CD4-positive, alpha-beta T cell treated with Interleukin-15 for 4 hours (primary cell): ENCODE data around the gene SH3RF1.
"Not testable (repeated sequence)": the region's sequence is repeated elsewhere in the genome, so short reads cannot be mapped to it uniquely, and the experiment has no call there.

ENCODE experiments used
- DNase-seq: peaks from one replicate; pipeline ENCODE4 v3.0.0-alpha.2; 2020; ENCODE audit warnings: low spot score

SH3RF1 gene

GRCh38 chr4:169270810-169271691 is at the start of gene SH3RF1:
Gene SH3RF1 (minus strand): TSS chr4:169270956. CDS start chr4:169269212, 1,744 bp downstream.
- no peak for DNase-seq

- no peak for DNase-seq
Measured at GRCh38 chr4:169315530-169316343, 45.0 kb upstream of the SH3RF1 start.

DNA sequence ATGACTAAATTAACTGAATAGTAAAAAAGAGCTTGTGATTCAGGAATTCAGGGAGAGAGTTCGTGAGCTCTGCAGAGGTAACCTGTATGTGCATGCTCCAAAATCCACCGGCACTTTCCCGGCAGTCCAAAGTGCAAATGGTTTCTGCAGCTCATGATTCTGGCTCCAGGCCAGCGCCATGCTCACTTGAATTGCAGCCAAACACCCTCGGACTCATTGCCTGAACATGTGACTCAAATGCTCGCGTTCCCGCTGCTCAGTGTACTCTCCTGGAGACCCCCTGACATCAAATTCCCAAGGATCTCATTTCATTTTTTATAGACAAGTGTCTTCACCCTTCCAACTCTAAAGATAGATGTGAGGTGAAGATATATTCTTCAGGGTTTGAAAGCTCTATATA is 44.1 kb upstream of the SH3RF1 start:
- DNase-seq, result no peak

DNA sequence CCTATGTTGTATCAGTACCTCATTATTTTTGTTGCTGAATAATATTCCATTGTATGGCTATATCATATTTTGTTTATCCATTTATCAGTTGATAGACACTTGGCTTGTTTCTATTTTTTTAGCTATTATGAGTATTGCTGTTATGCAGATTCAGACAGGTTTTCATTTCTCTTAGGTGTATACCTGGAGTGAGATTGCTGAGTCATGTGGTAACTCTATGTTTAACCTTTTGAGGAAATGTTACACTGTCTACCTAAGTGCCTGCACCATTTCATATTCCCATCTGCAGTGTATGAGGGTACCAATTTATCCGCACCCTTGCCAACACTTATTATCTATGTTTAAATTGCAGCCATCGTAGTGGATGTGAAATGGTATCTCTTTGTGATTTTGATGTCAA is 43.0 kb upstream of the SH3RF1 start:
- DNase-seq, result no peak

GRCh38 chr4:169312690-169313422 is 42.1 kb upstream of the SH3RF1 start:
- no peak for DNase-seq

DNA sequence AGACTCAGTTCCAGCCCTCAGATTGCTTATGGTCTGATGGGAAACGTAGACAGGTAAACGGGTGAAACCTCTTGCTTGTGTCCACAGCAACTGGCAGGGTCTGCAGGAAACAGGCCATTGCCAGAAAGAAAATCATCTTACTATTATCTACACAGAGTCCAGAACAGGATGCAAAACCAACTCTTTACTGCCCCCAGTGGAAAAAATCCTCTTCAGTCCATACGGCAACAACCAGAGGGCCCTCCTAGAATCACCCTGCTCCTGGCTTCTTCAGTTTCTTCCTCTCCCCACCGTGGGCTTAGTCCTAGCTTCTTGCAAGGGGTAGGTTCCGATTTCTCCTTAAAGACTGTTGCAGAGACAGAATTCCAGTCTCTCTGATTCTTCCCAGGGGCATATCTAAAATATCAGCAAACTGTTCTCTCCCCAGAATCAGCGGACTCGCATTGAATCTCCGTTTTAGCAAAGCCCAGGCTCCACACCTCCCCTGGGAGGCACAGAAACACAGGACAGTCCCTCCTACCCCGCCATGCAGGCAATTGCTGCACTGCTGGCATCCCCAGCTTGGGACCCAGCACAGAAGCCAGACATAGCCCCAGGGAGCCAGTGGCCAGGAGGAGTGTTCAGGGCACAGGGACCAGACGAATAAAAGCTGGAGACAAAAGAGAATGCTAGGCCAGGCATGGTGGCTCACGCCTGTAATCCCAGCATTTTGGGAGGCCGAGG is 41.0 kb upstream of the SH3RF1 start:
- peak; percentile 6 for DNase-seq

GRCh38 chr4:169309326-169309967 is 38.7 kb upstream of the SH3RF1 start:
- no peak for DNase-seq

DNA sequence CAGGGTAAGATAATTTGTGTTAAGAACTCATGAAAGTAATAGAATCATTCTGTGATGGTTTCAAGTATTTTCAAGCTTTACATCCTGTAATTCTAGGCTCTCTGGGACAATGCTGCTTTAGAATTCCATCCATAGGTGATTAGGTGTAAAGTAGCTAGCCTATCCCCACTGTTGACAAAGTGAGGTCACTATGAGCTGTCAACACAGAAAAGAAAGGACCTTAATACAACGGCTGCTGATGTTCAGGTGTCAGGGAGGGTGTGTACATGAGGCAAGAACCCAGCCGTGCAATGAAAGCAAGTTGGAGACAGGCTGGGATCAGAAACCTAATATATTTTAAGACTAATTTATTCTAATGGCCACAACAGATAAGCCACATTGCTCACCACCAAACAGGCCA is 36.8 kb upstream of the SH3RF1 start:
- DNase-seq, result no peak

- DNase-seq, result no peak
Measured at GRCh38 chr4:169305651-169306050, 34.9 kb upstream of the SH3RF1 start.

GRCh38 chr4:169305173-169305572 is 34.4 kb upstream of the SH3RF1 start:
- DNase-seq, result no peak

- DNase-seq, result no peak
Measured at GRCh38 chr4:169295822-169296221, 25.1 kb upstream of the SH3RF1 start.

DNA sequence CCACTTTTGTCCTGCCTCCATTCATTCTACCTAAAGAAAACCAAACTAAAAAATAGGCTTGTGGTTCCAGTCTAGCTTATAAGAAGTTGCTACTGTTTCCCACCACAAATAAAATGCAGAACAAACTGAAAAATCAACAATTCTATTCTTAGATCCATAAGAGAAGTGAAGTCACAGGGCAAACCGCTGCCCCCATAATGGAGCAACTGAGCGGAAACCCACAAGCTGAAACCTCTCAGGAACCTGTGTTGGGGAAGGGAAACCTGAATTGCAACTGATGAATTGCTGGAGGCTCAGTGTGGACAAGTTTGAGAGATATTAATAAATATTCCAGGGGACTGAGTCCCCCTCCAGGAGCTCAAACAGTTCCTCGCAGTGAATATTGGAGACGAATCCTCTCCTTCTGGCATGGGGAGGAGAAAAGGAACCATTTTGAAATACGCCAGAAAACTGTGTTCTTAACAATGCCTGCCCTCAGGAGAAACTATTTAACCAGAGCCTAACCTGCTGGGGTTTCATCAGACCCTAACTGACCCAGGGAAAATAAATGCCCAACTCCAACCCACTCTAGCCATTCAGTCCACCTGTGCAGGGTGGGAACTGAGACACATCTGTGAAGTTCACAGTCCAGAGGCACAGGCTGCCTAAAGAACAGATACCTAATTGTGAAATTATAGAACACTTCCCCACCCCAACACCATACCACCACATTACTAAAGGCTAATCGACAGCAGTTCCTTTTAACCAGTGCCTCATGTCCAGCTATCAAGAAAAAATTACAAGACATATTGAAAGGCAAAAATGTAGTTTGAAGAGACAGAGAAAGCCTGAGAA is 22.8 kb upstream of the SH3RF1 start:
- no peak for DNase-seq

- DNase-seq, result not testable (repeated sequence)
Measured at GRCh38 chr4:169287983-169288382, 17.2 kb upstream of the SH3RF1 start.

DNA sequence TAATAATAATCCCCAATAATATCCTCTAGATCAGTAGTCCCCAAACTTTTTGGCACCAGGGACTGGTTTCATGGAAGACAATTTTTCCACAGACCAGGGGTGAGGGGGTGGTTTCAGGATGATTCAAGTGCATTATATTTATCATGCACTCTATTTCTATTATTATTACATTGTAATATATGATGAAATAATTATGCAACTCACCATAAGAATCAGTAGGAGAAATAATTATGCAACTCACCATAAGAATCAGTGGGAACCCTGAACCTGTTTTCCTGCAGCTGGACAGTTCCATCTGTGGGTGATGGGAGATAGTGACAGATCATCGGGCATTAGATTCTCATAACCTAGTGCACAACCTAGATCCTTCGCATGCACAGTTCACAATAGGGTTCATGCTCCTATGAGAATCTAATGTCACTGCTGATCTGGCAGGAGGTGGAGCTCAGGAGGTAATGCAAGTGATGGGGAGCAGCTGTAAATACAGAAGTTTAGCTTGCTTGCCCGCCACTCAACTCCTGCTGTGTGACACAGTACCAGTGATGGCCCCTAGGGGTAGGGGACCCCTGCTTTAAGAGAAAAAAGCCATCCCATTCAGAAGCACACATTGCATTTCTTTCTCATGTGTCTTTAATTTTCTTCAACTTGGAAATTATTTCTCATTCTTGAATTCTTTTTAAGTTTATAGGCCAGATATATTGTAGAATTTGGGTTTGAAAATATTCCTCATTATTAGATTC is 16.0 kb upstream of the SH3RF1 start:
- DNase-seq, result no peak

DNA sequence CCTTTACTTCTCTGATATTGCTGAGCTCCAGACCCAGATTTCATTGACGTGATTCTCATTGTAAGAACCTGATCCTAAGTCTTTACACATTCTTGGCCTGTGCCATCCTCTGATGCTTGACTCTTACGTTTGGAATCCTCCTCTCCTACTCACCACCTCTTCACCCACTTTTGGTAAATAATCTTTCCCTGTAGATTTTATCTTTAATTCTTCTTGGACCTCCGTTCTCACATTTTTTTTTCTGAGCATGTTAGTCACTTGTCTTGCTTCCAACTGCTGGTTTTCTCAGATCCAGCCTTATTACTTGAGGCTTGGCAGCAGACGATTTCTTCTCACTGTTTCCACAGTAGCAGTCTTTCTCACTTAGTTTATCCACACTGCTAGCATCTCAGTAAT is 12.4 kb upstream of the SH3RF1 start:
- DNase-seq, result no peak

DNA sequence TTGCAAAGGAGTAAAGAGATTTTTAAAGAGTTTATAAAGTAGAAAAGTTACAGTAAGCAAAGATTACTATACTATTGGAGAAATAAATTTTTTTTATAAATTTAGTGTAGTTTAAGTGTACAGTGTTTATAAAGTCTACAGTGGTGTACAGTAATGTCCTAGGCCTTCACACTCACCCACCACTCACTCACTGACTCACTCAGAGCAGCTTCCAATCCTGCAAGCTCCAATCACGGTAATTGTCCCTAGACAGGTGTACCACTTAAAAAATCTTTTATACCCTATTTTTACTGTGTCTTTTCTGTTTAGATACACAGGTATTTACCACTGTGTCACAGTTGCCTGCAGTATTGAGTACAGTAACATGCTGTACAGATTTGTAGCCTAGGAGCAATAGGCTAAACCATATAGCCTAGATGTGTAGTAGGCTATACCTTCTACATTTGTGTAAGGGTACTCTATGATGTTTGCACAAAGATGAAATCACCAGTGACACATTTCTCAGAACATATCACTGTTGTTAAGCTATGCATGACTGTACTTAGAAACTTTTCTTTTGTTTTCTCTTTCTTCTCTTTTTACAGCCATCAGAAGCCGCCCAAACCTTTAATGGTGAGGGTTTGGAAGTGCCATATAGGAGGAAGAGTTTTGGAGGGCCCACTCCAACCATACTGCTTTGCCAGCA is 11.8 kb upstream of the SH3RF1 start:
- no peak for DNase-seq

DNA sequence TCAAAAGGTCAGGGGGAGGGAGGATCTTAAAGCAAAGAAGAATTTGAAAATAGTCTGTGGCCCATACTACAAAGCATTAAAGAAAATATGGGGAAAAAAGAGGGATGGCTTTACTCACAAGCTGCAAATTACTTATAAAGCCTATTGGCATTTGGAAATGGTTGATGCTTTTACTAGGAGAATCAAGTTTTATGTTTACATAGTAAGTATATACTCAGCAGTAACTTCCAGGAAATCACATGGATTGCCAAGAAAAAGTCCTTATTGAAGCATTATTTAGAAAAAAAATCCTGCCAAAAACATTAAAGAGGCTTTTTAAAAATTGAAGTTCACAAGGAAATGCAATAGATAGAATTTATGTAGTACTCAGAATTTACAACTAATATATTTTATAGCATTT is 8.4 kb upstream of the SH3RF1 start:
- no peak for DNase-seq

- DNase-seq, result no peak
Measured at GRCh38 chr4:169278624-169279023, 7.9 kb upstream of the SH3RF1 start.

GRCh38 chr4:169277838-169278237 is 7.1 kb upstream of the SH3RF1 start:
- DNase-seq, result not testable (repeated sequence)
